GM19328 (cell line): Measurements from ENCODE around the gene LRP1B.

Experiments used
- ATAC-seq: cut with Tn5 transposase; IDR thresholded peaks from one replicate; pipeline ENCODE4 v1.9.1; 2021; ENCODE audit warnings: mild to moderate bottlenecking, moderate library complexity; ENCODE audit not compliant: unreplicated experiment

Gene LRP1B

GRCh38 chr2:141381946-141382345, 748.9 kb downstream of the LRP1B start:
- ATAC-seq, result no peak

GRCh38 chr2:141380008-141380979, 750.5 kb downstream of the LRP1B start:
- no peak for ATAC-seq

GRCh38 chr2:141364821-141365220, 766.0 kb downstream of the LRP1B start:
- ATAC-seq, result no peak

GRCh38 chr2:141362311-141362710, 768.5 kb downstream of the LRP1B start:
- no peak for ATAC-seq

- ATAC-seq, result no peak
Observed at GRCh38 chr2:141348481-141348880, 782.3 kb downstream of the LRP1B start.

GRCh38 chr2:141341444-141341843, 789.4 kb downstream of the LRP1B start:
- ATAC-seq, result no peak

- no peak for ATAC-seq
Observed at GRCh38 chr2:141331127-141331526, 799.7 kb downstream of the LRP1B start.

GRCh38 chr2:141329964-141330363, 800.9 kb downstream of the LRP1B start:
- no peak for ATAC-seq

- ATAC-seq, result no peak
Observed at GRCh38 chr2:141323571-141323970, 807.2 kb downstream of the LRP1B start.

- no peak for ATAC-seq
Observed at GRCh38 chr2:141317986-141318385, 812.8 kb downstream of the LRP1B start.

GRCh38 chr2:141316606-141317005, 814.2 kb downstream of the LRP1B start:
- no peak for ATAC-seq

- ATAC-seq, result no peak
Observed at GRCh38 chr2:141316103-141316502, 814.7 kb downstream of the LRP1B start.

GRCh38 chr2:141313972-141314371, 816.8 kb downstream of the LRP1B start:
- ATAC-seq, result no peak

GRCh38 chr2:141311430-141311829, 819.4 kb downstream of the LRP1B start:
- no peak for ATAC-seq

- no peak for ATAC-seq
Observed at GRCh38 chr2:141306368-141306767, 824.4 kb downstream of the LRP1B start.

- ATAC-seq, result no peak
Observed at GRCh38 chr2:141301551-141301950, 829.3 kb downstream of the LRP1B start.

- ATAC-seq, result no peak
Observed at GRCh38 chr2:141280037-141280436, 850.8 kb downstream of the LRP1B start.

- no peak for ATAC-seq
Observed at GRCh38 chr2:141271346-141271745, 859.5 kb downstream of the LRP1B start.

GRCh38 chr2:141264848-141265247, 866.0 kb downstream of the LRP1B start:
- no peak for ATAC-seq

- no peak for ATAC-seq
Observed at GRCh38 chr2:141260911-141261310, 869.9 kb downstream of the LRP1B start.

GRCh38 chr2:141259683-141260082, 871.1 kb downstream of the LRP1B start:
- ATAC-seq, result no peak

GRCh38 chr2:141242008-141242407, 888.8 kb downstream of the LRP1B start:
- ATAC-seq, result no peak

GRCh38 chr2:141226560-141226959, 904.3 kb downstream of the LRP1B start:
- ATAC-seq, result no peak
